MM.1S (cell line): ENCODE data around the gene ATG4A.

Source experiments
- EZH2 ChIP-seq: fragments of 300-600 bp; sonication (generic); optimal IDR thresholded peaks from 2 replicates; pipeline ENCODE3; 2017; ENCODE audit warnings: low read depth, mild to moderate bottlenecking, antibody characterized with exemption, low read length, mixed read lengths
- EZH2phosphoT487 ChIP-seq: fragments of 300-600 bp; sonication (generic); IDR thresholded peaks from 2 replicates; pipeline ENCODE4 v1.6.1; 2018; ENCODE audit warnings: antibody characterized with exemption, low read length
- TF ChIP-seq, protein P1 (sequence below): fragments of 300-600 bp; sonication (generic); IDR thresholded peaks from 2 replicates; pipeline ENCODE4 v1.5.1; 2016; ENCODE audit warnings: antibody characterized with exemption, low read length, mixed read lengths

GRCh38 chrX:108097380-108097779 lies 5.8 kb downstream of the ATG4A start:
- TF ChIP-seq, protein P1, sequence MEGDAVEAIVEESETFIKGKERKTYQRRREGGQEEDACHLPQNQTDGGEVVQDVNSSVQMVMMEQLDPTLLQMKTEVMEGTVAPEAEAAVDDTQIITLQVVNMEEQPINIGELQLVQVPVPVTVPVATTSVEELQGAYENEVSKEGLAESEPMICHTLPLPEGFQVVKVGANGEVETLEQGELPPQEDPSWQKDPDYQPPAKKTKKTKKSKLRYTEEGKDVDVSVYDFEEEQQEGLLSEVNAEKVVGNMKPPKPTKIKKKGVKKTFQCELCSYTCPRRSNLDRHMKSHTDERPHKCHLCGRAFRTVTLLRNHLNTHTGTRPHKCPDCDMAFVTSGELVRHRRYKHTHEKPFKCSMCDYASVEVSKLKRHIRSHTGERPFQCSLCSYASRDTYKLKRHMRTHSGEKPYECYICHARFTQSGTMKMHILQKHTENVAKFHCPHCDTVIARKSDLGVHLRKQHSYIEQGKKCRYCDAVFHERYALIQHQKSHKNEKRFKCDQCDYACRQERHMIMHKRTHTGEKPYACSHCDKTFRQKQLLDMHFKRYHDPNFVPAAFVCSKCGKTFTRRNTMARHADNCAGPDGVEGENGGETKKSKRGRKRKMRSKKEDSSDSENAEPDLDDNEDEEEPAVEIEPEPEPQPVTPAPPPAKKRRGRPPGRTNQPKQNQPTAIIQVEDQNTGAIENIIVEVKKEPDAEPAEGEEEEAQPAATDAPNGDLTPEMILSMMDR: no peak
- TF ChIP-seq EZH2 (no peak), EZH2phosphoT487 (no peak)
